Endodermal cell (in vitro differentiated cells): Measurements from ENCODE around the gene OSBPL5. TPM values are rescaled to one million over a fixed set of nuclear protein-coding genes. Genes with fewer than 3 reads are reported as not detected.

ENCODE experiments used
- DNase-seq: peaks from one replicate; pipeline ENCODE4 v3.0.0-alpha.2; 2017
- H3K27ac ChIP-seq: 2 replicates; pipeline ENCODE4 v1.5.1; 2013; ENCODE audit warnings: mild to moderate bottlenecking, low read depth, low read length, moderate library complexity
- H3K27me3 ChIP-seq: 2 replicates; pipeline ENCODE4 v1.6.1; 2013; ENCODE audit warnings: mild to moderate bottlenecking, low read length, moderate library complexity; ENCODE audit not compliant: insufficient read depth, control insufficient read depth, poor library complexity, severe bottlenecking
- H3K36me3 ChIP-seq: 2 replicates; pipeline ENCODE4 v1.7.0; 2013; ENCODE audit warnings: mild to moderate bottlenecking, low read length, moderate library complexity; ENCODE audit not compliant: control insufficient read depth, insufficient read depth
- H3K4me1 ChIP-seq: one replicate; pipeline ENCODE4 v1.7.0; 2013; ENCODE audit warnings: low read length; ENCODE audit not compliant: control insufficient read depth, insufficient read depth
- H3K4me3 ChIP-seq: 2 replicates; pipeline ENCODE4 v1.5.1; 2013; ENCODE audit warnings: mild to moderate bottlenecking, low read length, moderate library complexity
- H3K9ac ChIP-seq: 2 replicates; pipeline ENCODE4 v1.6.1; 2013; ENCODE audit warnings: mild to moderate bottlenecking, low read length, moderate library complexity; ENCODE audit not compliant: poor library complexity, severe bottlenecking; ENCODE audit errors: extremely low read depth
- H3K9me3 ChIP-seq: 2 replicates; pipeline ENCODE4 v1.6.1; 2013; ENCODE audit warnings: mild to moderate bottlenecking, low read length, moderate library complexity; ENCODE audit not compliant: control insufficient read depth
- H3K27ac Mint-ChIP-seq: 2 replicates; pipeline ENCODE4 v1.8.0; 2020; ENCODE audit warnings: mixed read lengths
- H3K27me3 Mint-ChIP-seq: 2 replicates; pipeline ENCODE4 v1.8.0; 2021; ENCODE audit warnings: mild to moderate bottlenecking, mixed read lengths; ENCODE audit not compliant: insufficient read depth
- H3K36me3 Mint-ChIP-seq: 2 replicates; pipeline ENCODE4 v1.8.0; 2020; ENCODE audit warnings: low read depth, mixed read lengths
- H3K4me1 Mint-ChIP-seq: 2 replicates; pipeline ENCODE4 v1.8.0; 2020; ENCODE audit warnings: mixed read lengths
- H3K4me3 Mint-ChIP-seq: 2 replicates; pipeline ENCODE4 v1.8.0; 2020; ENCODE audit warnings: mild to moderate bottlenecking, moderate library complexity, mixed read lengths
- H3K9me3 Mint-ChIP-seq: 2 replicates; pipeline ENCODE4 v1.8.0; 2020; ENCODE audit warnings: mild to moderate bottlenecking, mixed read lengths
- CTCF ChIP-seq: fragments of 200-600 bp; sonication (generic); conservative IDR thresholded peaks from 2 replicates; pipeline ENCODE4 v1.5.0; 2021; ENCODE audit warnings: antibody characterized with exemption, mild to moderate bottlenecking
- WGBS, 2 experiments: methylation state at CpG; one replicate each; pipeline versions ENCODE4 v1.1.5 to v1.1.7; 2013; ENCODE audit warnings: missing lambda C conversion rate in 2 of 2, mixed read lengths in 1 of 2; ENCODE audit not compliant: insufficient coverage in 1 of 2, insufficient read length in 1 of 2; 5-methylcytosine and 5-hydroxymethylcytosine counted together
- total RNA-seq, 2 donors: library from RNA; stranded (reverse); fragmentation: NEBNext Ultra II Directional in 1 of 2; extraction: Animal tissue kit (Norgen Biotek cat#: 25700) in 1 of 2; gene quantifications; 2 replicates in 1 of 2; 3 replicates in 1 of 2; pipeline ENCODE4 v1.2.1, GENCODE V29; 2021

Gene OSBPL5
- total RNA-seq, 2 donors from 2014 or later, result 1.2 to 4.8 TPM

GRCh38 chr11:3174387-3174786 lies 9.3 kb upstream of the OSBPL5 start:
- Mint-ChIP-seq H3K27me3 (peaks cover 52% of the 10 kb centered on the region), H3K4me1 (peaks cover 2% of the 10 kb centered on the region), H3K4me3 (no peak overlapping the region), H3K36me3 (no peaks in the 10 kb centered on the region), H3K27ac (no peak overlapping the region), H3K9me3 (peaks cover 16% of the 10 kb centered on the region)
- Histone ChIP-seq H3K4me1 (no peaks in the 10 kb centered on the region), H3K9me3 (peaks cover 16% of the 10 kb centered on the region), H3K4me3 (no peak overlapping the region), H3K36me3 (no peaks in the 10 kb centered on the region), H3K27me3 (peaks cover 38% of the 10 kb centered on the region), H3K9ac (no peak overlapping the region), H3K27ac (no peak overlapping the region)
- WGBS, 2 experiments, result 86 to 97% methylated on average over 3 of the region's 3 CpGs
- no peak for DNase-seq
- TF ChIP-seq CTCF, result no peak

GRCh38 chr11:3173795-3174194 lies 8.7 kb upstream of the OSBPL5 start:
- Mint-ChIP-seq H3K4me3 (no peak overlapping the region), H3K27me3 (peaks cover 58% of the 10 kb centered on the region), H3K27ac (no peak overlapping the region), H3K36me3 (no peaks in the 10 kb centered on the region), H3K9me3 (peaks cover 16% of the 10 kb centered on the region), H3K4me1 (peaks cover 2% of the 10 kb centered on the region)
- TF ChIP-seq CTCF, result no peak
- no peak overlapping the region for H3K9ac ChIP-seq
- no peak overlapping the region for H3K4me3 ChIP-seq
- H3K36me3 ChIP-seq, result no peaks in the 10 kb centered on the region
- DNase-seq, result no peak
- H3K9me3 ChIP-seq, result peaks cover 16% of the 10 kb centered on the region
- WGBS, 2 experiments, result 93 to 94% methylated on average over 2 of the region's 2 CpGs
- peaks cover 43% of the 10 kb centered on the region for H3K27me3 ChIP-seq
- no peaks in the 10 kb centered on the region for H3K4me1 ChIP-seq
- H3K27ac ChIP-seq, result no peak overlapping the region

- peaks cover 70% of the 10 kb centered on the region for H3K27me3 Mint-ChIP-seq
- H3K36me3 ChIP-seq, result no peaks in the 10 kb centered on the region
- H3K36me3 Mint-ChIP-seq, result no peaks in the 10 kb centered on the region
- H3K27ac ChIP-seq, result no peak overlapping the region
- peaks cover 56% of the 10 kb centered on the region for H3K27me3 ChIP-seq
- H3K27ac Mint-ChIP-seq, result no peak overlapping the region
- no peaks in the 10 kb centered on the region for H3K4me1 ChIP-seq
- no peak overlapping the region for H3K9ac ChIP-seq
- H3K4me3 Mint-ChIP-seq, result no peak overlapping the region
- WGBS, 2 experiments, result 87 to 90% methylated on average over 5 to 12 of the region's 12 CpGs
- DNase-seq, result no peak
- peaks cover 16% of the 10 kb centered on the region for H3K9me3 Mint-ChIP-seq
- no peak for TF ChIP-seq CTCF
- peaks cover 2% of the 10 kb centered on the region for H3K4me1 Mint-ChIP-seq
- no peak overlapping the region for H3K4me3 ChIP-seq
- peaks cover 13% of the 10 kb centered on the region for H3K9me3 ChIP-seq
Observed at GRCh38 chr11:3171931-3172560, 6.9 kb upstream of the OSBPL5 start.
